RPMI7951 (cell line): ENCODE measurements around the gene ZNF414. TPM values are rescaled to one million over a fixed set of nuclear protein-coding genes. Genes with fewer than 3 reads are reported as not detected.

Source experiments
- DNase-seq: peaks from one replicate; pipeline ENCODE4 v3.0.0-alpha.2; 2012; ENCODE audit warnings: low read depth
- total RNA-seq: library from RNA; depleted of rRNA; stranded (reverse); fragments of >200 nt; shearing (Covaris generic); gene quantifications from 2 replicates; pipeline ENCODE4 v1.2.3, GENCODE V29; 2014; rRNA removed

ZNF414 gene
- total RNA-seq, 1 experiment from 2014 or later = 5.9 TPM

- DNase-seq = no peak
Observed at GRCh38 chr19:8466018-8466417, 47.9 kb downstream of the ZNF414 start.

GRCh38 chr19:8463365-8463764, 50.6 kb downstream of the ZNF414 start:
- no peak for DNase-seq

- no peak for DNase-seq
Observed at GRCh38 chr19:8462571-8462970, 51.4 kb downstream of the ZNF414 start.

GRCh38 chr19:8461891-8462290, 52.1 kb downstream of the ZNF414 start:
- no peak for DNase-seq

- no peak for DNase-seq
Observed at GRCh38 chr19:8461376-8461775, 52.6 kb downstream of the ZNF414 start.

GRCh38 chr19:8460516-8461298, 53.3 kb downstream of the ZNF414 start:
- DNase-seq = no peak

Other genes starting within 250 kb of the ZNF414 start
- 49.7 and 71.9 TPM in 2 replicates for gene CD320, start 205.8 kb downstream of the ZNF414 start, total RNA-seq
- 42.1 and 48.3 TPM in 2 replicates for gene NDUFA7, start 192.8 kb downstream of the ZNF414 start, total RNA-seq
- gene RPS28, start 192.7 kb downstream of the ZNF414 start, total RNA-seq = 246 and 255 TPM in 2 replicates
- 0.24 TPM in 1 of 2 replicates, not detected in the other for gene KANK3, start 170.9 kb downstream of the ZNF414 start, total RNA-seq
- gene ANGPTL4, start 150.0 kb downstream of the ZNF414 start, total RNA-seq = 9.0 and 10.4 TPM in 2 replicates
- gene RAB11B, start 123.8 kb downstream of the ZNF414 start, total RNA-seq = 10.3 and 16.1 TPM in 2 replicates
- 27.3 and 46.6 TPM in 2 replicates for gene MARCHF2, start 100.9 kb downstream of the ZNF414 start, total RNA-seq
- gene HNRNPM, start 69.2 kb downstream of the ZNF414 start, total RNA-seq = 44.6 and 54.3 TPM in 2 replicates
- gene PRAM1, start 11.5 kb downstream of the ZNF414 start, total RNA-seq = not detected in 2 replicates
- 0.36 and 0.49 TPM in 2 replicates for gene MYO1F, start 63.3 kb upstream of the ZNF414 start, total RNA-seq
- gene ADAMTS10, start 96.5 kb upstream of the ZNF414 start, total RNA-seq = not detected in 2 replicates
- not detected in 2 replicates for gene NFILZ, start 116.5 kb upstream of the ZNF414 start, total RNA-seq
- not detected in 2 replicates for gene ACTL9, start 184.6 kb upstream of the ZNF414 start, total RNA-seq
- not detected in 2 replicates for gene OR2Z1, start 207.5 kb upstream of the ZNF414 start, total RNA-seq